NCI-H2227 treated with DMSO at 0.1 percent for 48 hours (cell line): ENCODE results near the gene LRRC39.
"Not testable (repeated sequence)": the region's sequence is repeated elsewhere in the genome, so short reads cannot be mapped to it uniquely, and the experiment has no call there.

Experiments used
- DNase-seq: peaks from one replicate; lab custom pipeline; 2025; lab: John Stamatoyannopoulos, UW

The LRRC39 gene

DNA sequence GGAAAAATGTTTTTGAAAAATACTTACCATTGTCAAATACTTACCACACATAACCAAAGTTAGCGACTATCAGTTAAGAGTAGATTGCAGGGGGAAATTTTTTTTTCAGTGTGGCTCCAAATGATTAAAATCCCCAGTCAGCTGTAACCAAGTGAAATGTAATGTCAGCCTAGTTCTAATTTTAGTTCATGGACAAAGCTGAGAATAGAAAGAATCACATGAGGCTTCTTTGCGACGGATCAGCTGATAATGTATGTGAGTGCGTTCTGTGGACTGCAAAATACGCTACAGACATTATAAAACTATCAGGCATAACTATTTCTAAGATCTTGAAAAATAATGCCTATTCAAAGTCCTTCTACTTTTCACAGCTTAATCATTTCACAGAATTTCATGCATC is at the start of gene LRRC39:
TSS of gene LRRC39 (minus strand) at position 166 of the 400 bp plus-strand sequence. CDS start 9,740 bp downstream, outside the sequence.
- no peak for DNase-seq

- no peak for DNase-seq
Observed at GRCh38 chr1:100222428-100222827, 44.4 kb upstream of the LRRC39 start.

DNA sequence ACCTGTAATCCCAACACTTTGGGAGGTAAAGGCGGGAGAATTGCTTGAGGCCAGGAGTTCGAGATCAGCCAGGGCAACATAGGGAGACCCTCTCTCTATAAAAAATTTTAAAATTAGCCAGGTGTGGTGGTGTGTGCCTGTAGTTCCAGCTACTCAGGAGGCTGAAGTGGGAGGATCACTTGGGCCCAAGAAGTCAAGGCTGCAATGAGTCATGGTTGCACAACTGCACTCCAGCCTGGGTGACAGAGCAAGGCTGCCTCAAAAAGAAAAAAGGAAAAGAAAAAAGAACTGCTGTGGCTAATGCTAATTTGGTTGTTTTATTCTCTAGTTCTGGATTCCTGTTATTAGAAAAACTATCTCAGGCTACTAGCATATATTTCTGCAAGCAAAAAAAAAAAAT is 41.8 kb upstream of the LRRC39 start:
- no peak for DNase-seq

- DNase-seq: no peak
Observed at GRCh38 chr1:100219457-100219856, 41.4 kb upstream of the LRRC39 start.

DNA sequence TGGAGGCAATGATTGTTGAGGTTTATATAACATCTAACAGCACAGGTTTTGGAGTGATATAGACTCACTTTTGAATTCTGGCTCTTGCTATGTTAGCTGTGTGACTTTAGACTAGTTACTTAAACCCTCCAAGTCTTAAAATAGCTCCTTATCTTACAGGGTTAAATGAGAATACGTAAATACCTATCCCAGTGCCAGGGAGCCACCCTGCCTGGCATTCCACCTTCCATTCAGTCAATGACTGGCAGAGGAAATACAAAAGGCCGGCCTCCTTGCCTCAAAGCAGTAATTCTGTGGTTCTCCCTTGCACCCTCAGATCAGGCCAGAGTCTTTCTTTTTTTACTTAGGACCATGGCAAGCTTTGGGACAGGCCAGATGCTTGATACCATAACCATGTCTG is 39.8 kb upstream of the LRRC39 start:
- no peak for DNase-seq

DNA sequence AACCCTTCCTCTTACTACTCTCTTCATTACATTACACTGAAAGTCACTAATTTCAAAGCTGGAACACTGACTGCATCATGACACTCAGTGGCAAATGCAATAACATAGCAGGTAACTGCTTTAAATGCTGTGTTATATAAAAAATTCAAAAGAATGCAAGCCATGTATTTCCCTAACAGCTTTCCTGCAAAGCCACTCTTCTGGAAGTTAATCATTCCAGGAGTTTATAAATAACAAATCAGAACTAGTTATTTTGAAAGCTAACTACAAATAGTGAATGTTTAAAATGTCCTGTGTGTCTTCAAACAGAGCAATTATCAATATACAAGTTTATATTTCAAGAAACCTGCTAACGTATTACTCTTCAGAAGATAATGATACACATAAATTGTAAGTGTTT is 37.0 kb upstream of the LRRC39 start:
- no peak for DNase-seq

DNA sequence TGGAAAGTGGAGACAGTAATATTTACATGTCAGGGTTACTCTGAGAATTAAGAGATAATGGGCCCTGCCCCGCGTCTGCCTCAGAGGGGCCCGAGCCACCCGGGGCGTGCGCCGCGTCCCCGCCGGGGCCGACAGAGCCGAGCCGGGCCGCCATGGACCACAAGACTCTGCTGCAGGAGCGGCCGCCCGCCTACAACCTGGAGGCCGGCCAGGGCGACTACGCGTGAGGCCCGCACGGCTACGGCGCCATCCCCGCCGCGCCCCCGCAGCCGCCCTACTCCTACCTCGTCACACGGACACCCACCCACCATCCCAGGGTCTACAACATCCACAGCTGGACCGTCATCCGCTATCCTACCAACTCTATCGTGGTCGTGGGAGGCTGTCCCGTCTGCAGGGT is 35.1 kb upstream of the LRRC39 start:
- no peak for DNase-seq

- DNase-seq: no peak
Observed at GRCh38 chr1:100206301-100206700, 28.2 kb upstream of the LRRC39 start.

DNA sequence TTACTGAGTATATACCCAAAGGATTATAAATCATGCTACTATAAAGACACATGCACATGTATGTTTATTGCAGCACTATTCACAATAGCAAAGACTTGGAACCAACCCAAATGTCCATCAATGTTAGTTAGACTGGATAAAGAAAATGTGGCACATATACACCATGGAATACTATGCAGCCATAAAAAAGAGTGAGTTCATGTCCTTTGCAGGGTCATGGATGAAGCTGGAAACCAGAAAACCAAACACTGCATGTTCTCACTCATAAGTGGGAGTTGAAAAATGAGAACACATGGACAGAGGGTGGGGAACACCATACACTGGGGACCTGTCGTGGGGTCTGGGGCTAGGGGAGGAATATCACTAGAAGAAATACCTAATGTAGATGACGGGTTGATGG is 27.5 kb upstream of the LRRC39 start:
- DNase-seq: not testable (repeated sequence)

GRCh38 chr1:100205103-100205502 is 27.0 kb upstream of the LRRC39 start:
- DNase-seq: not testable (repeated sequence)

- DNase-seq: not testable (repeated sequence)
Observed at GRCh38 chr1:100202703-100203102, 24.6 kb upstream of the LRRC39 start.

GRCh38 chr1:100200060-100200459 is 22.0 kb upstream of the LRRC39 start:
- peak; percentile 32 for DNase-seq

GRCh38 chr1:100198596-100198995 is 20.5 kb upstream of the LRRC39 start:
- no peak for DNase-seq

DNA sequence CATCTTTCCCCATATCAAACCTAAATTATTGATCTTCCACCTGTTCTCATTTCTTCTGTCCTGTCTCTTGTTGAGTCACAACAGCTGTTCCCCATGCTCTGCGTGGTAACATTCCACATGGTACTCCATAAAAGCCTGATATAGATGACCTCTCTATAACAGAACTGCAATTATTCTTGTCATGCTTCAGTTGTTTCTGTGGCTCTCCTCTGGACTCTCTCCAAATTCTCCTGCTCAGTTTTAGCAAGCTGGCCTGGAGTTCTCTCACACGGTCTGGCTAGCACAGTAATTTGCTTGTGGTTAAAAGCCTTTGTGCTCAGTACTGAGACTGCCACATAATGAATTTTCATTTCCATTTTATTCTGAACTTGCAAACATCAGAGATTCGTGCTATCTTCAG is 10.6 kb upstream of the LRRC39 start:
- peak; percentile 74 for DNase-seq

GRCh38 chr1:100187912-100188311 is 9.9 kb upstream of the LRRC39 start:
- DNase-seq: no peak

DNA sequence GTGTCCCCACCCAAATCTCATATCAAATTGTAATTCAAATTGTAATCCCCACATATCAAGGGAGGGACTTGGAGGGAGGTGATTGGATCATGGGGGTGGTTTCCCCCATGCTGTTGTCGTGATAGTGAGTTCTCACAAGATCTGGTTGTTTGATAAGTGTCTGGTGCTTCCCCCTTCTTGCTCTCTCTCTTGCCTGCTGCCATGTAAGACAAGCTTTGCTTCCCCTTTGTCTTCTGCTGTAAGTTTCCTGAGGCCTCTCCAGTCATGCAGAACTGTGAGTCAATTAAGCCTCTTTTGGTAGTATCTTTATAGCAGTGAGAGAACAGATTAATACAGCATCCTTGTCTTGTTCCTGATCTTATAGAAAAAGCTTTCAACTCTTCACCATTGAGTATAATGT is 6.5 kb upstream of the LRRC39 start:
- no peak for DNase-seq

DNA sequence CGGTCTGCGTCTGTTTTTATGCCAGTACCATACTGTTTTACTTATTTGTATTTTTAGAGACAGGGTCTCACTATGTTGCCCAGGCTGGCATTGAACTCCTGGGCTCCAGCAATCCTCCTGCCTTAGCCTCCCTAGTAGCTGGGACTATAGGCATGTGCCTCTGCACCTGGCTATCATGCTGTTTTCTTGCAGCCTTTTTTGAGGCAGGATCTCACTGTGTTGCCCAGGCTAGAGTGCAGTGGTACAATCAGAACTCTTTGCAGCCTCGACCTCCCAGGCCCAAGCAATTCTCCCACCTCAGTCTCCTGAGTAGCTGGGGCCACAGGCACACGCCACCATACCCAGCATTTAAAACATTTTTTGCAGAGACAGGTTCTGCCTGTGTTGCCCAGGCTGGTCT is 5.3 kb upstream of the LRRC39 start:
- no peak for DNase-seq

DNA sequence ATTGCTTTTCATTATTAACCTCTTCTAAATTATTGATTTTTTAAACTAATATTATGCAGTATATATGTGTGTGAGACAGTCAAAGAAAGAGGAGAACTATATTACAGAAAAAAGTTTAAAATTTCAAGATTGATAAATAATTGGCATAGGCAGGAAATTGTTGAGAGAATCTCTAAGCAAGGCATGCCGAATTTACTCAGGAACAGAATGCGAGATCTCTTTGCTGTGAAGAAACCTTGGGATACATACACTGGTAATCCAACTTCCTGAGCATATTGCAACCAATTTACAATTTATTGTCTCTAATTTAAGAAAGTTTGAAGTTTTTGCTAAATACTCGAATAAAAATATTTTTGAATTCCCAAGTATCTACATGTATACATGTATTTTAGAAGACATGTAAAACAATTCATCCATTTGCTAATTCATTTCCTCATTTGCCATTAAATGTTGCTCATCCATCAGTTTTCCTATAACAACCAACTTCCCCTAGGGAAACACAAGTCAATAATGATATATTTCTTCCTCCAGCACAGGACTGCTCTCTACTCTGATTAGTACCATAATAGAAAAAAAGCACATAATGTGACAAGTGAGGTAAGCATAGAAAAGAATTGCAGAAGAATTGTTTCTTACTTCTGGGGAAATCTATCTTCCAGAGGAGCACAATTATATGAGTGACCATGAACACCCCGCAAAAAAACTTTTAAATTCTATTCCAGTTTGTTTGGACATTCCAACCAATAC is 588 bp downstream of the LRRC39 start:
- DNase-seq: no peak

- no peak for DNase-seq
Observed at GRCh38 chr1:100168051-100168450, 10.0 kb downstream of the LRRC39 start.

- DNase-seq: no peak
Observed at GRCh38 chr1:100164702-100165101, 13.4 kb downstream of the LRRC39 start.

- DNase-seq: peak; percentile 40
Observed at GRCh38 chr1:100164216-100164615, 13.8 kb downstream of the LRRC39 start.

- no peak for DNase-seq
Observed at GRCh38 chr1:100162881-100163280, 15.2 kb downstream of the LRRC39 start.

- no peak for DNase-seq
Observed at GRCh38 chr1:100152271-100152670, 25.8 kb downstream of the LRRC39 start.

- no peak for DNase-seq
Observed at GRCh38 chr1:100151679-100152078, 26.4 kb downstream of the LRRC39 start.
